WTC11 (cell line): Measurements from ENCODE around the gene IDUA. TPM values are rescaled to one million over a fixed set of nuclear protein-coding genes. Genes with fewer than 3 reads are reported as not detected.

ENCODE experiments used
- ATAC-seq: fragments of 200-7000 bp; cut with Tn5 transposase; 2 replicates; pipeline ENCODE4 v1.10.0; 2021; ENCODE audit warnings: mild to moderate bottlenecking, moderate library complexity
- CTCF ChIA-PET: fragments of 300-600 bp; sonication (Branson Sonifier 250); formaldehyde crosslinking; loops from one replicate; lab custom pipeline; 2021; ENCODE audit warnings: antibody characterized with exemption; lab: Charles Lee
- POLR2A ChIA-PET: fragments of 350-600 bp; sonication (Branson Sonifier 250); formaldehyde crosslinking; loops from one replicate; lab custom pipeline; 2021; ENCODE audit warnings: antibody characterized with exemption; lab: Charles Lee
- DNase-seq: peaks from one replicate; pipeline ENCODE4 v3.0.0; 2021; ENCODE audit warnings: low spot score
- H3K27ac Mint-ChIP-seq: 2 replicates; pipeline ENCODE4 v1.8.0; 2021; ENCODE audit warnings: mixed read lengths
- H3K27me3 Mint-ChIP-seq: 2 replicates; pipeline ENCODE4 v1.8.0; 2021; ENCODE audit warnings: low read depth, mild to moderate bottlenecking, moderate library complexity, mixed read lengths
- H3K36me3 Mint-ChIP-seq: 2 replicates; pipeline ENCODE4 v1.8.0; 2021; ENCODE audit warnings: mixed read lengths
- H3K4me1 Mint-ChIP-seq: 2 replicates; pipeline ENCODE4 v1.8.0; 2022; ENCODE audit warnings: mixed read lengths
- H3K4me3 Mint-ChIP-seq: 2 replicates; pipeline ENCODE4 v1.8.0; 2021; ENCODE audit warnings: mild to moderate bottlenecking, moderate library complexity, mixed read lengths
- H3K9me3 Mint-ChIP-seq: 2 replicates; pipeline ENCODE4 v1.8.0; 2021; ENCODE audit warnings: mixed read lengths
- ARID4B ChIP-seq: sonication (generic); formaldehyde crosslinking; IDR thresholded peaks from 2 replicates; pipeline ENCODE4 v1.8.0; 2023; ENCODE audit warnings: missing genetic modification reagents, mild to moderate bottlenecking, borderline replicate concordance
- ATF6 ChIP-seq: sonication (generic); formaldehyde crosslinking; IDR thresholded peaks from 2 replicates; pipeline ENCODE4 v1.8.1; 2023; ENCODE audit warnings: mild to moderate bottlenecking, missing genetic modification reagents
- FOXP1 ChIP-seq: sonication (generic); formaldehyde crosslinking; IDR thresholded peaks from 2 replicates; pipeline ENCODE4 v1.8.0; 2022; ENCODE audit warnings: missing genetic modification reagents, mild to moderate bottlenecking, moderate library complexity, borderline replicate concordance
- IRF2 ChIP-seq: sonication (generic); formaldehyde crosslinking; IDR thresholded peaks from 2 replicates; pipeline ENCODE4 v1.8.0; 2022; ENCODE audit warnings: low read depth, missing genetic modification reagents, borderline replicate concordance
- JAZF1 ChIP-seq: fragments of 250-450 bp; sonication (Bioruptor Pico); IDR thresholded peaks from 2 replicates; pipeline ENCODE4 v1.9.0; 2021; ENCODE audit warnings: moderate library complexity, mild to moderate bottlenecking, inconsistent platforms
- JUN ChIP-seq: sonication (generic); formaldehyde crosslinking; IDR thresholded peaks from 2 replicates; pipeline ENCODE4 v1.8.0; 2023; ENCODE audit warnings: mild to moderate bottlenecking, missing genetic modification reagents
- MYBL2 ChIP-seq: sonication (generic); formaldehyde crosslinking; IDR thresholded peaks from 2 replicates; pipeline ENCODE4 v1.8.1; 2023; ENCODE audit warnings: mild to moderate bottlenecking, moderate library complexity, missing genetic modification reagents
- TEAD4 ChIP-seq: sonication (generic); formaldehyde crosslinking; IDR thresholded peaks from 2 replicates; pipeline ENCODE4 v1.8.0; 2022; ENCODE audit warnings: mild to moderate bottlenecking, missing genetic modification reagents
- USF2 ChIP-seq: sonication (generic); formaldehyde crosslinking; IDR thresholded peaks from 2 replicates; pipeline ENCODE4 v1.8.1; 2023; ENCODE audit warnings: mild to moderate bottlenecking, missing genetic modification reagents, moderate library complexity
- ZNF121 ChIP-seq: sonication (generic); formaldehyde crosslinking; IDR thresholded peaks from 2 replicates; pipeline ENCODE4 v1.8.0; 2023; ENCODE audit warnings: missing genetic modification reagents
- ZNF263 ChIP-seq: sonication (generic); formaldehyde crosslinking; IDR thresholded peaks from 2 replicates; pipeline ENCODE4 v1.8.1; 2022; ENCODE audit warnings: low read depth, mild to moderate bottlenecking, moderate library complexity, missing genetic modification reagents
- ZNF317 ChIP-seq: sonication (generic); formaldehyde crosslinking; IDR thresholded peaks from 2 replicates; pipeline ENCODE4 v1.8.1; 2023; ENCODE audit warnings: low read depth, mild to moderate bottlenecking, moderate library complexity, missing genetic modification reagents, borderline replicate concordance
- total RNA-seq: library from RNA; stranded (reverse); gene quantifications from 3 replicates; pipeline ENCODE4 v1.2.3, GENCODE V29; 2021
- TF ChIP-seq, protein P1 (sequence below): fragments of 250-450 bp; sonication (Bioruptor Pico); IDR thresholded peaks from 2 replicates; pipeline ENCODE4 v1.9.0; 2021; ENCODE audit warnings: mild to moderate bottlenecking

IDUA gene
- total RNA-seq, 1 experiment from 2014 or later: 8.7 TPM

DNA sequence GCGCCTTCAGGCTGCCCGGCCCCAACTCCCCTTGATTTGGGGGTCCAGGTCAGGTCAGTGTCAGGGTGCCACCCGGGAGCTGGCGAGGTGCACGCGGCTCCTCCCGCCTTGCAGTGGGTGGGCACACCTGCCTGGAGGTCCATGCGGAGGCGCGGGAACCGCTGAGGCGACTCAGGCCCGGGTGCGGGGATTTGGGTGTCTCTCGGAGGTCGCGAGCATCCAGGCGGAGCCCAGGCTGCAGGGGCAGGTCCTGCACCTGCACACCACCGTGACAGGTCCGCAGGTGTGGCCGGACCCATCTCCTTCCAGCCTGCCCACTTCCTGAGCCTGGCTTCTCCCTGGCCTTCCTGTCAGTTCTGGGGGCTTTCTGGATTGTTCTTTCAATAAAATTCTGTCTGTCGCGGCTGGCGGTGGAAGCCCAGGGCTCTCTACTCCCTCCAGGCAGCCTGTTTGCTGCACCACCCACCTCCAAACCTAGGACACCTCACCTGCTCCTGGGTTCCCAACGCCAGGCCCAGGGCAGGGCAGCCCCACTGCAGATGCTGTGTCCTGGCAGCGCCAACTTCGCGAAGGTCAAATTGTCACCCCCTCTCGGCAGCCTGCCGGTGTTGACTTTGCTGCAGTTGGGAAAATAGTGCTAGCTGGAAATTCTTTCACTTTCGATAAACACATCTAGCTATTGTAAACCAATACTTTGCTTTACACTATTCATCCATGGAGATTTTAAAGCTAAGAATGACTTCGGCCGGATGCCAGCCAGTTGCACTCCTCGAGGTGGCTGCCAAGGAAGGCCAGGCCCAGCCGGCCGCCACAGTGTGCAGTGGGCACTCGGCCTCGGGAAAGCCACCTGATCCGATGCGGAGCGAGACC is 60.5 kb downstream of the IDUA start:
- H3K4me1 Mint-ChIP-seq: no peaks in the 10 kb centered on the region
- peak; percentile 35 for DNase-seq
- peak overlapping the region; percentile 40; the same call in 1 of the 2 replicates for H3K4me3 Mint-ChIP-seq
- H3K27ac Mint-ChIP-seq: no peak overlapping the region
- H3K27me3 Mint-ChIP-seq: peaks cover 30% of the 10 kb centered on the region
- ATAC-seq: no peak
- no peaks in the 10 kb centered on the region for H3K36me3 Mint-ChIP-seq
- POLR2A ChIA-PET: no interaction called here
- CTCF ChIA-PET: no interaction called here
- no peaks in the 10 kb centered on the region for H3K9me3 Mint-ChIP-seq
- TF ChIP-seq USF2 (CRISPR knock-in tag) (no peak), ZNF121 (CRISPR knock-in tag) (no peak), ARID4B (CRISPR knock-in tag) (no peak), FOXP1 (no peak), TEAD4 (CRISPR knock-in tag) (no peak), JUN (no peak), ZNF317 (CRISPR knock-in tag) (no peak), JAZF1 (CRISPR knock-in tag) (no peak), ATF6 (no peak), IRF2 (CRISPR knock-in tag) (no peak)
- TF ChIP-seq, protein P1, sequence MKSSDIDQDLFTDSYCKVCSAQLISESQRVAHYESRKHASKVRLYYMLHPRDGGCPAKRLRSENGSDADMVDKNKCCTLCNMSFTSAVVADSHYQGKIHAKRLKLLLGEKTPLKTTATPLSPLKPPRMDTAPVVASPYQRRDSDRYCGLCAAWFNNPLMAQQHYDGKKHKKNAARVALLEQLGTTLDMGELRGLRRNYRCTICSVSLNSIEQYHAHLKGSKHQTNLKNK: no peak
- TF ChIP-seq, all 79 proteins: peak for 0

GRCh38 chr4:1047976-1048772 is 61.3 kb downstream of the IDUA start:
- Mint-ChIP-seq H3K27ac (no peak overlapping the region), H3K9me3 (no peaks in the 10 kb centered on the region), H3K4me1 (no peaks in the 10 kb centered on the region), H3K27me3 (peaks cover 37% of the 10 kb centered on the region), H3K36me3 (no peaks in the 10 kb centered on the region), H3K4me3 (no peak overlapping the region)
- ChIA-PET CTCF (no interaction called here), POLR2A (no interaction called here)
- no peak for DNase-seq
- no peak for ATAC-seq
- no peak for TF ChIP-seq MYBL2 (CRISPR knock-in tag)
- no peak for TF ChIP-seq ZNF263 (CRISPR knock-in tag)
